ENCODE measurements around the gene C5orf15. TPM values are rescaled to one million over a fixed set of nuclear protein-coding genes. Genes with fewer than 3 reads are reported as not detected.

C5orf15 gene
- 70.2 and 78.0 TPM in 2 replicates for total RNA-seq

- no peak for TF ChIP-seq CTCF (IDR thresholded peaks at IDR 0.05; ENCODE audit: insufficient read depth, low read length, poor library complexity, severe bottlenecking)
- H3K27me3 ChIP-seq (ENCODE audit: control insufficient read depth, insufficient read depth, low read length) = no peaks in the 10 kb centered on the region
- DNase-seq (ENCODE audit: low read depth) = peak; percentile 91
- peak within 1 kb of the TSS; percentile 85 for H3K4me3 ChIP-seq (ENCODE audit: low read depth, low read length)
- no peaks in the 10 kb centered on the region for H3K36me3 ChIP-seq (ENCODE audit: control insufficient read depth, insufficient read depth, low read length)
Observed at GRCh38 chr5:133968204-133968980, at the start of gene C5orf15. C5orf15 (minus strand) TSS chr5:133968625; CDS start chr5:133968584, 41 bp downstream.

GRCh38 chr5:134008266-134008749 is 39.9 kb upstream of the C5orf15 start:
- DNase-seq (ENCODE audit: low read depth) = no peak
- TF ChIP-seq CTCF (IDR thresholded peaks at IDR 0.05; ENCODE audit: insufficient read depth, low read length, poor library complexity, severe bottlenecking) = no peak
- no peaks in the 10 kb centered on the region for H3K36me3 ChIP-seq (ENCODE audit: control insufficient read depth, insufficient read depth, low read length)
- no peak overlapping the region for H3K4me3 ChIP-seq (ENCODE audit: low read depth, low read length)
- no peaks in the 10 kb centered on the region for H3K27me3 ChIP-seq (ENCODE audit: control insufficient read depth, insufficient read depth, low read length)

GRCh38 chr5:134007581-134008265 is 39.3 kb upstream of the C5orf15 start:
- no peak for DNase-seq (ENCODE audit: low read depth)
- H3K4me3 ChIP-seq (ENCODE audit: low read depth, low read length) = no peak overlapping the region
- H3K36me3 ChIP-seq (ENCODE audit: control insufficient read depth, insufficient read depth, low read length) = no peaks in the 10 kb centered on the region
- no peaks in the 10 kb centered on the region for H3K27me3 ChIP-seq (ENCODE audit: control insufficient read depth, insufficient read depth, low read length)
- TF ChIP-seq CTCF (IDR thresholded peaks at IDR 0.05; ENCODE audit: insufficient read depth, low read length, poor library complexity, severe bottlenecking) = no peak

GRCh38 chr5:134006115-134006514 is 37.7 kb upstream of the C5orf15 start:
- no peak for TF ChIP-seq CTCF (IDR thresholded peaks at IDR 0.05; ENCODE audit: insufficient read depth, low read length, poor library complexity, severe bottlenecking)
- Histone ChIP-seq H3K27me3 (ENCODE audit: control insufficient read depth, insufficient read depth, low read length) (no peaks in the 10 kb centered on the region), H3K36me3 (ENCODE audit: control insufficient read depth, insufficient read depth, low read length) (no peaks in the 10 kb centered on the region), H3K4me3 (ENCODE audit: low read depth, low read length) (no peak overlapping the region)
- DNase-seq (ENCODE audit: low read depth) = no peak

GRCh38 chr5:134005417-134006061 is 37.1 kb upstream of the C5orf15 start:
- TF ChIP-seq CTCF (IDR thresholded peaks at IDR 0.05; ENCODE audit: insufficient read depth, low read length, poor library complexity, severe bottlenecking) = no peak
- H3K27me3 ChIP-seq (ENCODE audit: control insufficient read depth, insufficient read depth, low read length) = no peaks in the 10 kb centered on the region
- peak overlapping the region; percentile 65 for H3K4me3 ChIP-seq (ENCODE audit: low read depth, low read length)
- H3K36me3 ChIP-seq (ENCODE audit: control insufficient read depth, insufficient read depth, low read length) = no peaks in the 10 kb centered on the region
- no peak for DNase-seq (ENCODE audit: low read depth)

Measured in kidney epithelial cell (primary cell).